HFFc6 (cell line): ENCODE results near the gene HIPK2. TPM values are rescaled to one million over a fixed set of nuclear protein-coding genes. Genes with fewer than 3 reads are reported as not detected.

Experiments used
- DNase-seq: peaks from one replicate; pipeline ENCODE4 v3.0.0-alpha.2; 2018
- H3K27ac Mint-ChIP-seq: 2 replicates; pipeline ENCODE4 v1.8.0; 2020; ENCODE audit warnings: mild to moderate bottlenecking, mixed read lengths
- H3K27me3 Mint-ChIP-seq: 2 replicates; pipeline ENCODE4 v1.8.0; 2021; ENCODE audit warnings: mild to moderate bottlenecking, moderate library complexity, mixed read lengths; ENCODE audit not compliant: insufficient read depth
- H3K36me3 Mint-ChIP-seq: 2 replicates; pipeline ENCODE4 v1.8.0; 2021; ENCODE audit warnings: low read depth, mixed read lengths
- H3K4me1 Mint-ChIP-seq: 2 replicates; pipeline ENCODE4 v1.8.0; 2020; ENCODE audit warnings: low read depth, mixed read lengths
- H3K4me3 Mint-ChIP-seq: 2 replicates; pipeline ENCODE4 v1.8.0; 2020; ENCODE audit warnings: mild to moderate bottlenecking, moderate library complexity, mixed read lengths
- H3K9me3 Mint-ChIP-seq: 2 replicates; pipeline ENCODE4 v1.8.0; 2020; ENCODE audit warnings: mild to moderate bottlenecking, mixed read lengths
- CTCF ChIP-seq: fragments of 200-600 bp; sonication (generic); IDR thresholded peaks from 2 replicates; pipeline ENCODE4 v1.5.0; 2021; ENCODE audit warnings: antibody characterized with exemption, mild to moderate bottlenecking
- total RNA-seq, 6 experiments: library from RNA; stranded (reverse); fragmentation: NEBNext Ultra II Directional; extraction: Animal tissue kit (Norgen Biotek cat#: 25700); gene quantifications; 2 replicates in 1 of 6; 3 replicates in 5 of 6; pipeline ENCODE4 v1.2.3, GENCODE V29; 2021

Gene HIPK2
- total RNA-seq, 6 experiments from 2014 or later, result 14.6 to 33.4 (median 31.4) TPM

GRCh38 chr7:139714163-139714901 is 63.5 kb downstream of the HIPK2 start:
- Mint-ChIP-seq H3K36me3 (peaks cover 52% of the 10 kb centered on the region), H3K27ac (no peak overlapping the region)

GRCh38 chr7:139713526-139714162 is 64.2 kb downstream of the HIPK2 start:
- H3K27me3 Mint-ChIP-seq, result peaks cover 4% of the 10 kb centered on the region
- H3K36me3 Mint-ChIP-seq, result peaks cover 52% of the 10 kb centered on the region
- H3K4me1 Mint-ChIP-seq, result peaks cover 21% of the 10 kb centered on the region

More at GRCh38 chr7:139714163-139714901, 63.5 kb downstream of the HIPK2 start:
- Mint-ChIP-seq H3K4me3 (no peak overlapping the region), H3K27me3 (peaks cover 4% of the 10 kb centered on the region), H3K4me1 (peaks cover 15% of the 10 kb centered on the region), H3K9me3 (no peaks in the 10 kb centered on the region)
- no peak for DNase-seq
- TF ChIP-seq CTCF, result no peak

GRCh38 chr7:139713061-139713460 is 64.7 kb downstream of the HIPK2 start:
- Mint-ChIP-seq H3K4me1 (peaks cover 21% of the 10 kb centered on the region), H3K27ac (no peak overlapping the region), H3K27me3 (peaks cover 4% of the 10 kb centered on the region), H3K36me3 (peaks cover 52% of the 10 kb centered on the region), H3K4me3 (no peak overlapping the region), H3K9me3 (no peaks in the 10 kb centered on the region)
- no peak for DNase-seq
- no peak for TF ChIP-seq CTCF

More at GRCh38 chr7:139713526-139714162, 64.2 kb downstream of the HIPK2 start:
- no peak overlapping the region for H3K27ac Mint-ChIP-seq
- H3K4me3 Mint-ChIP-seq, result no peak overlapping the region
- no peak for DNase-seq
- H3K9me3 Mint-ChIP-seq, result no peaks in the 10 kb centered on the region
- TF ChIP-seq CTCF, result no peak

- Mint-ChIP-seq H3K27me3 (peaks cover 4% of the 10 kb centered on the region), H3K4me3 (no peak overlapping the region), H3K4me1 (peaks cover 21% of the 10 kb centered on the region), H3K27ac (no peak overlapping the region), H3K36me3 (peaks cover 58% of the 10 kb centered on the region), H3K9me3 (no peaks in the 10 kb centered on the region)
- no peak for TF ChIP-seq CTCF
- no peak for DNase-seq
These were observed 65.6 kb downstream of the HIPK2 start for GRCh38 chr7:139711991-139712743.

- H3K9me3 Mint-ChIP-seq, result no peaks in the 10 kb centered on the region
- H3K4me3 Mint-ChIP-seq, result no peak overlapping the region; the same call in 1 of the 2 replicates
- H3K36me3 Mint-ChIP-seq, result peaks cover 51% of the 10 kb centered on the region
- H3K4me1 Mint-ChIP-seq, result peaks cover 21% of the 10 kb centered on the region
- DNase-seq, result no peak
- no peak for TF ChIP-seq CTCF
- H3K27ac Mint-ChIP-seq, result no peak overlapping the region
- H3K27me3 Mint-ChIP-seq, result peaks cover 6% of the 10 kb centered on the region
These were observed 67.8 kb downstream of the HIPK2 start for GRCh38 chr7:139710036-139710435.
